Chondrocyte (in vitro differentiated cells): ENCODE measurements around the gene PPP1R14C. TPM values are rescaled to one million over a fixed set of nuclear protein-coding genes. Genes with fewer than 3 reads are reported as not detected.
A peak's percentile ranks its signal among the peaks of the same experiment; 100 is the strongest.

Experiments used
- DNase-seq: peaks from one replicate; pipeline ENCODE4 v3.0.0; 2021; ENCODE audit warnings: mixed read lengths, low spot score
- H3K27ac Mint-ChIP-seq: one replicate; pipeline ENCODE4 v1.8.0; 2021; ENCODE audit warnings: mild to moderate bottlenecking, moderate library complexity, mixed read lengths; ENCODE audit not compliant: unreplicated experiment
- H3K27me3 Mint-ChIP-seq: 2 replicates; pipeline ENCODE4 v1.8.0; 2021; ENCODE audit warnings: low read depth, mixed read lengths
- H3K36me3 Mint-ChIP-seq: 2 replicates; pipeline ENCODE4 v1.8.0; 2021; ENCODE audit warnings: low read depth, mixed read lengths
- H3K4me1 Mint-ChIP-seq: 2 replicates; pipeline ENCODE4 v1.8.0; 2021; ENCODE audit warnings: low read depth, mild to moderate bottlenecking, mixed read lengths
- H3K4me3 Mint-ChIP-seq: one replicate; pipeline ENCODE4 v1.8.0; 2021; ENCODE audit warnings: mild to moderate bottlenecking, moderate library complexity, mixed read lengths; ENCODE audit not compliant: unreplicated experiment
- H3K9me3 Mint-ChIP-seq: 2 replicates; pipeline ENCODE4 v1.8.0; 2021; ENCODE audit warnings: low read depth, mixed read lengths
- CTCF ChIP-seq: fragments of 200-600 bp; sonication (generic); IDR thresholded peaks from 2 replicates; pipeline ENCODE4 v1.5.0; 2021; ENCODE audit warnings: antibody characterized with exemption, mild to moderate bottlenecking, moderate library complexity
- total RNA-seq: library from RNA; stranded (reverse); gene quantifications from 3 replicates; pipeline ENCODE4 v1.2.1, GENCODE V29; 2021

The PPP1R14C gene
- total RNA-seq, 1 donor from 2014 or later, result 3.4 TPM

- H3K27ac Mint-ChIP-seq, result peak overlapping the region; percentile 77
- no peaks in the 10 kb centered on the region for H3K9me3 Mint-ChIP-seq
- no peak overlapping the region for H3K4me3 Mint-ChIP-seq
These were observed 88.1 kb downstream of the PPP1R14C start for GRCh38 chr6:150230832-150231524.

GRCh38 chr6:150231525-150231850 is 88.6 kb downstream of the PPP1R14C start:
- Mint-ChIP-seq H3K4me1 (peaks cover 24% of the 10 kb centered on the region), H3K36me3 (no peaks in the 10 kb centered on the region), H3K27ac (peak overlapping the region; percentile 77), H3K4me3 (no peak overlapping the region), H3K27me3 (no peaks in the 10 kb centered on the region), H3K9me3 (no peaks in the 10 kb centered on the region)
- DNase-seq, result no peak
- no peak for TF ChIP-seq CTCF

More at GRCh38 chr6:150230832-150231524, 88.1 kb downstream of the PPP1R14C start:
- no peaks in the 10 kb centered on the region for H3K36me3 Mint-ChIP-seq
- DNase-seq, result no peak
- no peaks in the 10 kb centered on the region for H3K27me3 Mint-ChIP-seq
- no peak for TF ChIP-seq CTCF
- H3K4me1 Mint-ChIP-seq, result peaks cover 24% of the 10 kb centered on the region

GRCh38 chr6:150233843-150234269 is 91.0 kb downstream of the PPP1R14C start:
- TF ChIP-seq CTCF, result no peak
- no peak overlapping the region for H3K4me3 Mint-ChIP-seq
- H3K27me3 Mint-ChIP-seq, result no peaks in the 10 kb centered on the region
- H3K27ac Mint-ChIP-seq, result no peak overlapping the region
- H3K9me3 Mint-ChIP-seq, result peaks cover 4% of the 10 kb centered on the region
- H3K4me1 Mint-ChIP-seq, result peaks cover 30% of the 10 kb centered on the region
- H3K36me3 Mint-ChIP-seq, result peaks cover 1% of the 10 kb centered on the region
- DNase-seq, result no peak

- peaks cover 15% of the 10 kb centered on the region for H3K9me3 Mint-ChIP-seq
- no peaks in the 10 kb centered on the region for H3K27me3 Mint-ChIP-seq
- no peak overlapping the region for H3K4me3 Mint-ChIP-seq
- TF ChIP-seq CTCF, result no peak
- peaks cover 24% of the 10 kb centered on the region for H3K4me1 Mint-ChIP-seq
- H3K27ac Mint-ChIP-seq, result no peak overlapping the region
- no peak for DNase-seq
- peaks cover 1% of the 10 kb centered on the region for H3K36me3 Mint-ChIP-seq
These were observed 92.4 kb downstream of the PPP1R14C start for GRCh38 chr6:150235218-150235617.

GRCh38 chr6:150236114-150236513 is 93.3 kb downstream of the PPP1R14C start:
- Mint-ChIP-seq H3K4me3 (no peak overlapping the region), H3K4me1 (peaks cover 16% of the 10 kb centered on the region), H3K27ac (no peak overlapping the region), H3K36me3 (peaks cover 1% of the 10 kb centered on the region), H3K9me3 (peaks cover 17% of the 10 kb centered on the region), H3K27me3 (no peaks in the 10 kb centered on the region)
- no peak for TF ChIP-seq CTCF
- no peak for DNase-seq
